Measurements from ENCODE around the gene SNIP1.
A peak's percentile ranks its signal among the peaks of the same experiment; 100 is the strongest.
"Not testable (repeated sequence)": the region's sequence is repeated elsewhere in the genome, so short reads cannot be mapped to it uniquely, and the experiment has no call there.

SNIP1 gene

GRCh38 chr1:37559080-37559479, 5.0 kb upstream of the SNIP1 start:
- DNase-seq (ENCODE audit: low spot score) = no peak

GRCh38 chr1:37558411-37558810, 4.3 kb upstream of the SNIP1 start:
- DNase-seq (ENCODE audit: low spot score) = no peak

- DNase-seq (ENCODE audit: low spot score) = no peak
Measured at GRCh38 chr1:37557402-37557801, 3.3 kb upstream of the SNIP1 start.

- peak; percentile 67 for DNase-seq (ENCODE audit: low spot score)
Measured at GRCh38 chr1:37556712-37557196, 2.7 kb upstream of the SNIP1 start, which contains the start of gene DNALI1. TSS of gene DNALI1 (plus strand) at chr1:37556940. CDS start at chr1:37556995, 55 bp downstream.

GRCh38 chr1:37553598-37553926, 531 bp downstream of the SNIP1 start:
- DNase-seq (ENCODE audit: low spot score) = no peak

GRCh38 chr1:37549341-37549740, 4.8 kb downstream of the SNIP1 start:
- DNase-seq (ENCODE audit: low spot score) = no peak

GRCh38 chr1:37545019-37545418, 9.1 kb downstream of the SNIP1 start:
- no peak for DNase-seq (ENCODE audit: low spot score)

- DNase-seq (ENCODE audit: low spot score) = no peak
Measured at GRCh38 chr1:37544530-37544929, 9.6 kb downstream of the SNIP1 start.

- DNase-seq (ENCODE audit: low spot score) = no peak
Measured at GRCh38 chr1:37540036-37540785, 13.9 kb downstream of the SNIP1 start.

- not testable (repeated sequence) for DNase-seq (ENCODE audit: low spot score)
Measured at GRCh38 chr1:37539154-37539553, 14.9 kb downstream of the SNIP1 start.

- no peak for DNase-seq (ENCODE audit: low spot score)
Measured at GRCh38 chr1:37537378-37537777, 16.7 kb downstream of the SNIP1 start.

- DNase-seq (ENCODE audit: low spot score) = no peak
Measured at GRCh38 chr1:37533317-37534093, 20.6 kb downstream of the SNIP1 start.

- not testable (repeated sequence) for DNase-seq (ENCODE audit: low spot score)
Measured at GRCh38 chr1:37532418-37533156, 21.5 kb downstream of the SNIP1 start.

- DNase-seq (ENCODE audit: low spot score) = not testable (repeated sequence)
Measured at GRCh38 chr1:37529888-37530287, 24.2 kb downstream of the SNIP1 start.

- no peak for DNase-seq (ENCODE audit: low spot score)
Measured at GRCh38 chr1:37519613-37520012, 34.5 kb downstream of the SNIP1 start.

GRCh38 chr1:37518929-37519328, 35.2 kb downstream of the SNIP1 start:
- not testable (repeated sequence) for DNase-seq (ENCODE audit: low spot score)

GRCh38 chr1:37518241-37518640, 35.9 kb downstream of the SNIP1 start:
- DNase-seq (ENCODE audit: low spot score) = not testable (repeated sequence)

GRCh38 chr1:37517569-37517968, 36.5 kb downstream of the SNIP1 start:
- DNase-seq (ENCODE audit: low spot score) = no peak

GRCh38 chr1:37515185-37516034, 38.7 kb downstream of the SNIP1 start:
- DNase-seq (ENCODE audit: low spot score) = no peak

- DNase-seq (ENCODE audit: low spot score) = peak; percentile 77
Measured at GRCh38 chr1:37514350-37515184, 39.5 kb downstream of the SNIP1 start, which contains the start of gene MEAF6. TSS of gene MEAF6 (minus strand) at chr1:37514766. CDS start at chr1:37514746, 20 bp downstream.
